GM11168 (cell line): Measurements from ENCODE around the gene TMPRSS7.
"Not testable (repeated sequence)": the region's sequence is repeated elsewhere in the genome, so short reads cannot be mapped to it uniquely, and the experiment has no call there.

ENCODE experiments used
- in situ Hi-C: fragments of 300-500 bp; cut with MboI; formaldehyde crosslinking; loops from one replicate; pipeline ENCODE4 v1.12.0; 2022; ENCODE audit warnings: low sequenced_read_pairs; ENCODE audit not compliant: unreplicated experiment

TMPRSS7 gene

GRCh38 chr3:112056451-112056929 is 22.0 kb downstream of the TMPRSS7 start:
- in situ Hi-C loops = no loop called here

DNA sequence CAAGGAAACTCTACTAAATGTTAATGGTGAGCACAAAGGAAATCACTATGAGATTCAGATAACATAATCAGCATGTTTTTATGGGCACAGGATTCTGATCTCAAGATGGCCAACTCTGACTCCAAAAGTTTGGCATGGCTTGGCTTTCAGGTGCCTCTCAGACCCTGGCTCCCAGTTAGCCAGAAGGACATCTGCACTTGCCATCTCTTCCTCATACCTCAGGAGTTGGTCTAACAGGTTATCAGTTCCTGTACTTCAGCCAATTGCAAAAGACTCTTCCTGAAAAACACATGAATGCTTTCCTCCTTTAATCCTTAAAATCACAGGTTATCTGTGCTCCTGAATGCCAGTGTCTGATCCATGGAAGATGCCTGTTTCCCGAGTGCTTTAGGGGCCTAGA is 25.0 kb downstream of the TMPRSS7 start:
- in situ Hi-C loops = no loop called here

DNA sequence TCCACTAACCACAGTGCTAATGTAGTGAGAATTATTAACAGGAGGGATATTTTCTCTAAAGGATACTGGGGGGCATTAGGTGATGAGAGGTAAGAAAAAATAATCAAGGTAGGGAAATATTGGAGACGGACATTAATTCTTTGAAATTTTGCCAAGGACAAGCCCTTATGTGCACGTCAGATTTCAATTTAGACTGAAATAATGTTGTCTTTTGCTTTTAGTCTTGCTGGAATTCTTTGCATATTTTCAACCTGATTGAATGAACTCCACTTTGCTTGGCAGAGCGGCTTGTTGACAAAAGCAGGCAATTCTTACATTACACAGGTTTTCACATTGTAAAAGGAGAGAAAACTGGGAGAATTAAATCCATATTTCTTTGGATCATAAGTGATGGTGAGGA is 26.6 kb downstream of the TMPRSS7 start:
- in situ Hi-C loops = no loop called here

GRCh38 chr3:112072387-112073060 is 38.0 kb downstream of the TMPRSS7 start:
- in situ Hi-C loops = not testable (repeated sequence)

GRCh38 chr3:112074006-112074405 is 39.5 kb downstream of the TMPRSS7 start:
- in situ Hi-C loops = no loop called here

DNA sequence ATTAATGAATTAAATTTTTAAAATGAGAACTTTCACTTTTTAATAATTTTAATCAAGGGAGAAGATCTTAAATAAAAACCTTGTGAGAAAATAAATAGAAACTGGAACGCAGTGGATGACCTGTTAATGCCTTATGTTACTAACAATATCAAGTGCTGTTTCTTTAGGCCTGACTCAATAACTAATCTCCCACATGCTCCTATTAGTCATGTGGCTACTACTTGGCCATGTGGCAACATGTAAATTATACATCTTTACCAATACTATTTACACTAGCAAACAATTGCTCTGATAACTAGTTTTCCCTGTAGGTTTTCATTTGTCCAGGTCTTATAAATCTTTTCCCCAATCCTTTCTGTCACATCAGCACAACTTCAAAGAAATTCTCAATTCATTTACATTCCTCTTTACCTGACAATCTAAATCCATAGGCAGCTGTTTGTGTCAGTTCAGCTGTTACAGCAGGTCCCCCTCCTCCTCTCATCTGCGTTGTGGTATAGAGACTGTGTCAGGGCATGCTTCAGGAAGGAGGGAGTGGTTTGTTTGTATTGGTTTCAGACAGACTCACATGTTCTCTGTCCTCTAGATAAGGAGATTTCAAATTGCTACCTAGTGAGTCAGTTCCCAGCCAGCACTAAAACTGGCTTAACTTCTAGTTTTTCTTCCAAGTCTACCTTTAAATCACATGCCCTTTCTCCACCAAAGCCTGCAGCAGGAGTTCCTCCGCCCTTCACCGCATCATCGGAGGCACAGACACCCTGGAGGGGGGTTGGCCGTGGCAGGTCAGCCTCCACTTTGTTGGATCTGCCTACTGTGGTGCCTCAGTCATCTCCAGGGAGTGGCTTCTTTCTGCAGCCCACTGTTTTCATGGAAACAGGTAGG is 40.3 kb downstream of the TMPRSS7 start:
- in situ Hi-C loops = no loop called here

DNA sequence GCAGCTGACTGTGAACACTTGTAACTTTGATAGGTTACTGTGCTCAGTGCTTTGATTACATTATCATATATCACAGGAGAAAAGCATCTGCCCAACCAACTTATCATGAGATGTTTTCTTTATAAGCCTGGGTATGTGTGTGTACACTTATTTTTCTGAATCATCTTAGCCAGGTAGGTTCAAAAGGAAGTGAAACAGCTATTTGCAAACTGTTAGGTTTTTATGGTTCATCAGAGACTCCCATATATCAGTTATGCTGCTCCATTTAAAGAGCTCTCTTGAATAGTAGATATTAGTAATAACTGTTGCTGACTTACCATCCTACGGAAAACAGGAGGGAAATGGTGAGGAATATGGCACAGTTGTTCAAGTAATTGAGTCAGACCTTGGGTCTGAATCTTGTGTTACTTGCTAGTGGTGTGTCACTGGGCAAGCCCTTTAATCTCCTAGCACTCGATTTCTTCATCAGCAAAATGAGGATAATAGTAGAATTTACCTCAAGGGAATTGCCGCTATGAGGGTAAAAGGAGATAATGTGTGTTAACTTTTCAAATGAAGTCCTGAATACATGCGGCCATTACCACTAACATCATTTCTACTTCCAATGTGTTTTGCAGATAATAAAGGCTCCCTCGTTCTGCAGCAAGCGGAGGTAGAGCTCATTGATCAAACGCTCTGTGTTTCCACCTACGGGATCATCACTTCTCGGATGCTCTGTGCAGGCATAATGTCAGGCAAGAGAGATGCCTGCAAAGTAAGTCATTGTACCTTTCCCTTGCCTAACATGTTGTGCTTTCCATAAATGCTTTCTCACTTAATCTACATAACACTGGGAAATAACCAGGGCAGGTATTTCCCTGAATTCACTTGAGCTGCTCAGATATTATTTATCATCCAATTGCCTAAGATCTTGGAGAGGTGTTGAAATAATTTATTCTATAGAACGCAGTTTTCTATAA is 43.9 kb downstream of the TMPRSS7 start:
- in situ Hi-C loops = no loop called here

DNA sequence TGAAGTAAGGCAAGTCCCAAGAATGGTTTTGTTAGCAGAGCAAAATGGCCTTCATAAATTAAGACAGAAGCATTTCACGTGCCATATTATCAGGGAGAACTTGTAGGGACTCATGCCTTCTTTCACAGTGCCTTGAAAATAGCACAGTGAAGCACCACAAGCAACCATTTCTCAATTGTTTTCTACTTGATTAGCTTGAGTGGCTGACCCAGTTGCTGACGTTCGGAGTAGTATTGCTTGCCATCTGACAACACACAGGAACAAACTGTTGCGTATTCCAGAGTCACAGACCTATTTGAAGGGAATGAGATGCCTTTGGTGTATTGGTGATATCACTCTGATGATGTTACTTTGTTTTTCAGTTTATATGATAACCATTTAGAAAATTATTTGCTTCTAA is 48.7 kb downstream of the TMPRSS7 start:
- in situ Hi-C loops = no loop called here

- in situ Hi-C loops = no loop called here
These were observed 50.6 kb downstream of the TMPRSS7 start for GRCh38 chr3:112084980-112085705.

DNA sequence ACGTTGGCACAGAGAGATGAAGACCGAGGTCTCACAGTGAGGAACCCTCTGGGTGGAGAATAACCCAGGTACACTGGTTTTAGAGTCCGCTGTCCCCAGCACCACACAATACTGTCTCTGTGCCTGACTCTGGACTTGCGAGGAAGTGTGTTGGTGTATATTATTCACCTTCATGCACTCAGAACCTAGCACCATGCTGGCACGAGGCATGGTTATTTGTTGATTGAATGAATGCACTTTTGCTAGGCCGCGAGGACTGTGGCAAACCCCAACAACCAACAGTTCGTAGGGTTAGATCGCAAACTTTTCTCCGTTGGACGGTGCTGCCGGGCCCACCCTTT is 51.2 kb downstream of the TMPRSS7 start:
- in situ Hi-C loops = no loop called here

DNA sequence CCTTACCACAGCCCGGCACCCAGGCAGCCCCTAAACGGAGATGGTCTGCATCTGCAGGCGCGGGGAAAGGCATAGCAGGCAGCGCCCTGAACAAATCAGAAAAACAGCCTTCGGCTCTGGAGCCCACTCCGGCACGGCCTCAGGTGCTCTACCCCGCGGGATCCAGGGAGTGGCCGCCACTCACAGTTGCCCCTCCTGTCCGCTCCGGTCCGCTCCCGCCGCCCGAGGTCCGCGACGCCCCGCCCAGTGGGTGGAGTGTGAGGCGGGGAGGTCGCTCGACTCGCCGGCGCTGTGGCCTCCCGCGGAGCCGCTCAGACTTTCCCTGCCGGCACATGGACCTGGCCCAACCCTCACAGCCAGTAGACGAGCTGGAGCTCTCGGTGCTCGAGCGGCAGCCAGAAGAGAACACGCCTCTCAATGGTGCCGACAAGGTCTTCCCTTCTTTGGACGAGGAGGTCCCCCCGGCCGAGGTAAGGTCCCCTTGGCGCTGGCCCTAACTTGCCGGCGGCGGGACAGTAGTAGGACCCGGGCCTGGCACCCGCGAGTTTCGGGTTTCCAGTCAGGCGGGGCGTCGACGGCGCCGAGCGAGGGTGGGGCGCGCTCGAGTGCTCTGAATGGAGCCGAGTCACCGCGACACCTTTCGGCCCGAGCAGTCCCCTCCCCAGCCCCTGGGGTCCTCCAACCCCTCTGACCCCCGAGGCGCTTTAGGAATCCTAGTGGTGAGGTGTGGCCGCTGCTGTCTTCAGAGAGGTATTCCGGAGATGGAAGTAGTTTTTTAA is 51.7 kb downstream of the TMPRSS7 start, which contains the start of gene C3orf52:
Gene C3orf52, plus strand, starts transcription at position 314 of the 779 bp plus-strand sequence. Its CDS starts 19 bp downstream, at position 333.
- in situ Hi-C loops = no loop called here

- in situ Hi-C loops = no loop called here
These were observed 52.5 kb downstream of the TMPRSS7 start for GRCh38 chr3:112086875-112087524.

- in situ Hi-C loops = no loop called here
These were observed 53.2 kb downstream of the TMPRSS7 start for GRCh38 chr3:112087746-112088145.

GRCh38 chr3:112088944-112089343 is 54.4 kb downstream of the TMPRSS7 start:
- in situ Hi-C loops = no loop called here

- in situ Hi-C loops = no loop called here
These were observed 55.7 kb downstream of the TMPRSS7 start for GRCh38 chr3:112089956-112090886.

- in situ Hi-C loops = no loop called here
These were observed 56.5 kb downstream of the TMPRSS7 start for GRCh38 chr3:112090887-112091586.
